HUES6 (cell line): Measurements from ENCODE around the gene RALBP1.

ENCODE experiments used
- H3K27ac ChIP-seq: 2 replicates; pipeline ENCODE4 v1.7.0; 2013; ENCODE audit warnings: low read depth, mild to moderate bottlenecking, low read length, inconsistent platforms
- H3K27me3 ChIP-seq: 2 replicates; pipeline ENCODE4 v1.6.1; 2013; ENCODE audit warnings: low read length; ENCODE audit not compliant: control insufficient read depth, insufficient read depth
- H3K36me3 ChIP-seq: 2 replicates; pipeline ENCODE4 v1.6.1; 2013; ENCODE audit warnings: low read length; ENCODE audit not compliant: control insufficient read depth, insufficient read depth
- H3K4me1 ChIP-seq: 2 replicates; pipeline ENCODE4 v1.6.1; 2013; ENCODE audit warnings: low read length; ENCODE audit not compliant: control insufficient read depth, insufficient read depth
- H3K4me3 ChIP-seq: 2 replicates; pipeline ENCODE4 v1.5.1; 2013; ENCODE audit warnings: low read depth, low read length
- H3K9ac ChIP-seq: one replicate; pipeline ENCODE4 v1.6.1; 2013; ENCODE audit warnings: mild to moderate bottlenecking, low read length
- H3K9me3 ChIP-seq: 2 replicates; pipeline ENCODE4 v1.6.1; 2013; ENCODE audit warnings: low read depth, low read length; ENCODE audit not compliant: control insufficient read depth, insufficient read depth

The RALBP1 gene

DNA sequence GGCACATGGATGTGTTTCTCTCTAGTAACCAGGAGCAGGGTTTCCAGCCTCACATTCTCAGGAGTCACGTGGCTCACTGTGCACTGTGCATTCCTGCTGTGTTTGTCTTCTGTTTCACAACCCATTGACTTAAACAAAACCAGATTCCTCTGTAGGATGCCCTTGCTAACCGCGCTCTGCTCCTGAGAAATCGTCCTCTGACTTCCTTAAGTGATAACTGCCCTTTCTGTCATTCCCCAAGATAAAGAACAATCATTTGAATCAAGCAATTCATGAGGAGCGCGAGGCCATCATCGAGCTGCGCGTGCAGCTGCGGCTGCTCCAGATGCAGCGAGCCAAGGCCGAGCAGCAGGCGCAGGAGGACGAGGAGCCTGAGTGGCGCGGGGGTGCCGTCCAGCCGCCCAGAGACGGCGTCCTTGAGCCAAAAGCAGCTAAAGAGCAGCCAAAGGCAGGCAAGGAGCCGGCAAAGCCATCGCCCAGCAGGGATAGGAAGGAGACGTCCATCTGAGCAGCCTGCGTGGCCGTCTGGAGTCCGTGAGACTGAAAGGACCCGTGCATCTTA is 60.2 kb downstream of the RALBP1 start:
- no peaks in the 10 kb centered on the region for H3K27me3 ChIP-seq
- no peaks in the 10 kb centered on the region for H3K9me3 ChIP-seq
- no peak overlapping the region for H3K9ac ChIP-seq
- H3K4me1 ChIP-seq, result peaks cover 5% of the 10 kb centered on the region; the same call in 1 of the 2 replicates
- H3K27ac ChIP-seq, result no peak overlapping the region
- peaks cover 61% of the 10 kb centered on the region for H3K36me3 ChIP-seq
- no peak overlapping the region for H3K4me3 ChIP-seq

GRCh38 chr18:9536354-9537152 is 61.2 kb downstream of the RALBP1 start:
- H3K9ac ChIP-seq, result no peak overlapping the region
- peaks cover 9% of the 10 kb centered on the region; the same call in 1 of the 2 replicates for H3K4me1 ChIP-seq
- H3K27ac ChIP-seq, result no peak overlapping the region
- peaks cover 54% of the 10 kb centered on the region for H3K36me3 ChIP-seq
- no peaks in the 10 kb centered on the region for H3K9me3 ChIP-seq
- H3K27me3 ChIP-seq, result no peaks in the 10 kb centered on the region
- no peak overlapping the region for H3K4me3 ChIP-seq

GRCh38 chr18:9537677-9538076 is 62.4 kb downstream of the RALBP1 start:
- H3K9me3 ChIP-seq, result no peaks in the 10 kb centered on the region
- no peak overlapping the region for H3K9ac ChIP-seq
- H3K27ac ChIP-seq, result no peak overlapping the region
- no peaks in the 10 kb centered on the region for H3K27me3 ChIP-seq
- peaks cover 49% of the 10 kb centered on the region for H3K36me3 ChIP-seq
- peaks cover 9% of the 10 kb centered on the region; the same call in 1 of the 2 replicates for H3K4me1 ChIP-seq
- no peak overlapping the region for H3K4me3 ChIP-seq

GRCh38 chr18:9539283-9539682 is 64.0 kb downstream of the RALBP1 start:
- Histone ChIP-seq H3K4me1 (peaks cover 9% of the 10 kb centered on the region; the same call in 1 of the 2 replicates), H3K36me3 (peaks cover 33% of the 10 kb centered on the region), H3K9me3 (no peaks in the 10 kb centered on the region), H3K27me3 (no peaks in the 10 kb centered on the region), H3K27ac (no peak overlapping the region), H3K9ac (no peak overlapping the region), H3K4me3 (no peak overlapping the region)

DNA sequence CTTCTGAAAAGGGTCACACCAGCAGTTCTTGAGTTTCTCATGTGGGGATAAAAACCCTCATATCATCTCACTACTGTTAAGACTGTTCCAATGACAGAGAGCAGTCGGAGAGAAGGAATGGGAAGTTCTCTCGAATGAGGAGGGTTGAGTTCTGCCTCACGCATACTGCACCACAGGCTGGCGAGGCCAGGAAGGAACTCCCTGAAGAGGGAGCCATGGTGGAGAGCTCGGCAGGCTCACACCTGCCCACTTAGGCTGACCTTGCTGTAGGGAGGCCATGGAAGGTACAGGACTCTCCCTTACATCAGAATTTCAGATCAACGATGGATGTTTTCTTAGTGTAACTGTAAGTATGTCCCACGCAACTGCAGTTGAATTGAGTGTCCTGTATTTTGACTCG is 64.6 kb downstream of the RALBP1 start:
- Histone ChIP-seq H3K9ac (no peak overlapping the region), H3K36me3 (peaks cover 27% of the 10 kb centered on the region), H3K27ac (no peak overlapping the region), H3K9me3 (no peaks in the 10 kb centered on the region), H3K4me3 (no peak overlapping the region), H3K4me1 (peaks cover 9% of the 10 kb centered on the region; the same call in 1 of the 2 replicates), H3K27me3 (no peaks in the 10 kb centered on the region)

DNA sequence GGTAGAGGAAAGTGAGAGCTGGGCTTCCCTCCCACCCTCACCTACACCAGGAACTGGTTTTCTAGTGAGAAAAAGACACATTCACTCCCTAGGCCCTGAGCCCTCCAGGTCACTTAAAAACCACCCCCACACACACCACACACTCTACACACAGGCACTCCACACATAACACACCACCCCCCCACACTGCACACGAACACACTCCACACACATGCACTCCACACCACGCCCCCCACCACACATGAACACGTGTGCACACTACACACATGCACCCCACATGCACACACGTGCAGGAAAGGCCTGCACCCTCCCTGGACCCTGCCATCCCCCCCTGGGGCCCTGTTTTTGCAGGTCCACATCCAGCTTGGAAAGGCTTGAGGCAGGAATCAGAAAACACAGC is 67.6 kb downstream of the RALBP1 start:
- Histone ChIP-seq H3K9ac (no peak overlapping the region), H3K4me3 (no peak overlapping the region), H3K9me3 (no peaks in the 10 kb centered on the region), H3K4me1 (peaks cover 9% of the 10 kb centered on the region; the same call in 1 of the 2 replicates), H3K27ac (no peak overlapping the region), H3K36me3 (peaks cover 32% of the 10 kb centered on the region), H3K27me3 (no peaks in the 10 kb centered on the region)

GRCh38 chr18:9545029-9545428 is 69.7 kb downstream of the RALBP1 start:
- Histone ChIP-seq H3K4me3 (no peak overlapping the region), H3K4me1 (peaks cover 7% of the 10 kb centered on the region; the same call in 1 of the 2 replicates), H3K27ac (no peak overlapping the region), H3K9me3 (no peaks in the 10 kb centered on the region), H3K36me3 (peaks cover 48% of the 10 kb centered on the region), H3K9ac (no peak overlapping the region), H3K27me3 (no peaks in the 10 kb centered on the region)

- Histone ChIP-seq H3K9me3 (no peaks in the 10 kb centered on the region), H3K4me1 (no peaks in the 10 kb centered on the region), H3K27me3 (no peaks in the 10 kb centered on the region), H3K9ac (no peak overlapping the region), H3K36me3 (peaks cover 59% of the 10 kb centered on the region), H3K4me3 (no peak overlapping the region), H3K27ac (no peak overlapping the region)
These were observed 71.2 kb downstream of the RALBP1 start for GRCh38 chr18:9546468-9546867.

DNA sequence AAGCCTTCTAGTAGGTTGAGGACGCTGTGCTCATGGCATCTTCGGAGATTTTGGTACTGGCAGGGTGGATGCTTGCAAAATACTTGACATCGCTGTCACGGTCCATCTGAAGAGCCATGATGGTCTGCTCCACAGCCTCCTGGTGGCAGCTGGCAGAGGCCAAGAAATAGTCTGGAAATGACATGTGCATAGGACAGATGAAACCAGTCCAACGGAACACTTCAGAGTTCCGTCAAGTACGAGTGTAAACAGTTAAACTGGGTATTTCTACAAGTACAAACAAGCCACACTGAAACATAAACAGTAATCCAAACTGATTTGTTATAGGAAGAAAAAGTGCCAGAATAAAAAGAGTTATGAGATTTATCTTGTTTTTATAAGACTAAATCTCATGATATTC is 72.5 kb downstream of the RALBP1 start:
- H3K9ac ChIP-seq, result no peak overlapping the region
- peaks cover 73% of the 10 kb centered on the region for H3K36me3 ChIP-seq
- peaks cover 4% of the 10 kb centered on the region for H3K9me3 ChIP-seq
- H3K4me3 ChIP-seq, result no peak overlapping the region
- H3K4me1 ChIP-seq, result no peaks in the 10 kb centered on the region
- H3K27ac ChIP-seq, result no peak overlapping the region
- H3K27me3 ChIP-seq, result no peaks in the 10 kb centered on the region

DNA sequence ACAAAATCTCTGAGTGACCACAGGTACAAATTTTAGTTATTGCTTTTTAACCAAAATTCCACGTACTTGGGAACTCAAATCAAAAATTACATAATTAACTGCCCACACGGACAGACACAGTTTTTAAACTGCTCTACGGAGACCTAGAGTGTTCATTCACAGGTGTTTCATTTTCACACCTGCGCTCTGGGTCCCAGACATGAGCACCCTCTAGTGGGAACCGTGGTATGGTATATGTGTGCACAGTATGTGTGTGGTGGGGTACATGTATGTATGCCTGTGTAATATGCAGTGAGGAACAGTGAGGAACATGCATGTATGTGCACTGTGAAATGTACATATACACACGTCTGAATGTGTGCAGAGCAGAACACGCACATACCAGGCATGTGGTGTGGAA is 74.1 kb downstream of the RALBP1 start:
- Histone ChIP-seq H3K4me1 (no peaks in the 10 kb centered on the region), H3K27me3 (no peaks in the 10 kb centered on the region), H3K9me3 (peaks cover 13% of the 10 kb centered on the region), H3K36me3 (peaks cover 88% of the 10 kb centered on the region), H3K27ac (no peak overlapping the region), H3K9ac (no peak overlapping the region), H3K4me3 (no peak overlapping the region)

DNA sequence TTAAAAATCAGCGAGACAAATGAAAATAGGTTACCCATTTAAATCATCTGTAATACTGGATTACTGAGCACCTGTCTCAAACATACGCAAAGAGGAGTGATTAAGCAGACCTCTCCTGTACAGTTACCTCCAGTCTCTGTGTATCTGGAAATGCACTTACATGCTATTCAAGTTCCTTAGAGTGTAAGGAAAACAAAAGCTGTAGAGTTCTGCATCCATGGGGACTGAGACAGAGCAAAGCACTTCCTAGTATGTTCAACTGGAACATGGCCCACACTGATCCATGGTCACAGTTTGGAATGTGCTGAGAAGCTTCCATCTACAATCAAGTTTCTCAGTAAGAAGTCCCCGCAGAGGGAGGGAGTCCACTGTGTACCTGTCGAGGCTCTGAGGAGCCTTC is 75.1 kb downstream of the RALBP1 start:
- Histone ChIP-seq H3K4me1 (no peaks in the 10 kb centered on the region), H3K9ac (no peak overlapping the region), H3K4me3 (no peak overlapping the region), H3K36me3 (peaks cover 93% of the 10 kb centered on the region), H3K27ac (no peak overlapping the region), H3K27me3 (no peaks in the 10 kb centered on the region), H3K9me3 (peaks cover 13% of the 10 kb centered on the region)
